Upper lobe of left lung (tissue), 6 donors: ENCODE measurements around the gene GPX1. TPM values are rescaled to one million over a fixed set of nuclear protein-coding genes. Genes with fewer than 3 reads are reported as not detected.

Source experiments
- ATAC-seq, 2 donors: fragments of 200-7000 bp; cut with Tn5 transposase; one replicate each; pipeline ENCODE4 v1.9.1; 2022; ENCODE audit warnings: mild to moderate bottlenecking in 2 of 2, moderate library complexity in 2 of 2; ENCODE audit not compliant: low FRiP score in 2 of 2
- DNase-seq, 2 donors: peaks; one replicate each; pipeline ENCODE4 v3.0.0-alpha.2; 2019 to 2020
- H3K27ac ChIP-seq, 4 donors: fragments of 200-600 bp; sonication (generic); one replicate each; pipeline ENCODE4 v1.5.1; 2016 to 2019
- H3K27me3 ChIP-seq, 4 donors: fragments of 200-600 bp; sonication (generic); one replicate each; pipeline ENCODE4 v1.5.1; 2017 to 2019
- H3K36me3 ChIP-seq, 4 donors: fragments of 200-600 bp; sonication (generic); one replicate each; pipeline ENCODE4 v1.5.1; 2016 to 2019
- H3K4me1 ChIP-seq, 4 donors: fragments of 200-600 bp; sonication (generic); one replicate each; pipeline ENCODE4 v1.5.1; 2018 to 2019
- H3K4me3 ChIP-seq, 4 donors: fragments of 200-600 bp; sonication (generic); one replicate each; pipeline ENCODE4 v1.5.1; 2017 to 2019; ENCODE audit warnings: mild to moderate bottlenecking in 2 of 4, moderate library complexity in 1 of 4
- H3K9me3 ChIP-seq, 4 donors: fragments of 200-600 bp; sonication (generic); one replicate each; pipeline ENCODE4 v1.5.1; 2018 to 2019
- EP300 ChIP-seq, 4 donors: sonication (generic); formaldehyde crosslinking; IDR thresholded peaks; one replicate each; pipeline ENCODE4 v1.5.1; 2017; ENCODE audit warnings: antibody characterized with exemption in 4 of 4, control low read depth in 2 of 4
- POLR2A ChIP-seq, 4 donors: fragments of 450-650 bp; IDR thresholded peaks; one replicate each; pipeline ENCODE4 v1.5.1; 2016 to 2017; ENCODE audit warnings: antibody characterized with exemption in 4 of 4, mild to moderate bottlenecking in 2 of 4
- POLR2AphosphoS5 ChIP-seq, 2 donors: sonication (generic); formaldehyde crosslinking; IDR thresholded peaks; one replicate each; pipeline ENCODE4 v1.5.1; 2017; ENCODE audit warnings: antibody characterized with exemption in 2 of 2
- WGBS, 2 donors: methylation state at CpG; one replicate each; pipeline ENCODE4 v1.1.5; 2017 to 2018; 5-methylcytosine and 5-hydroxymethylcytosine counted together
- total RNA-seq, 6 donors: library from RNA; depleted of rRNA in 4 of 6; stranded (reverse); fragments of >200 nt in 4 of 6; gene quantifications; one replicate each; pipeline versions ENCODE4 v1.1.0 to v1.2.1, GENCODE V29; 2016 to 2021
- TF ChIP-seq, protein P1 (sequence below), 6 experiments: fragments of 450-650 bp in 4 of 6; fragments of 200-600 bp in 2 of 6; sonication (generic) in 2 of 6; IDR thresholded peaks; one replicate each; pipeline ENCODE4 v1.5.1; 2016 to 2019; ENCODE audit warnings: antibody characterized with exemption in 6 of 6
- donor health status: DM: no; HTN: no; CAD: no; lungs with moderate emphysema.
- donor health status: DM: no; HTN: yes; CAD: no; lungs with severe emphysema.

Gene GPX1
- total RNA-seq, 6 donors from 2014 or later: 174 to 603 (median 445) TPM

DNA sequence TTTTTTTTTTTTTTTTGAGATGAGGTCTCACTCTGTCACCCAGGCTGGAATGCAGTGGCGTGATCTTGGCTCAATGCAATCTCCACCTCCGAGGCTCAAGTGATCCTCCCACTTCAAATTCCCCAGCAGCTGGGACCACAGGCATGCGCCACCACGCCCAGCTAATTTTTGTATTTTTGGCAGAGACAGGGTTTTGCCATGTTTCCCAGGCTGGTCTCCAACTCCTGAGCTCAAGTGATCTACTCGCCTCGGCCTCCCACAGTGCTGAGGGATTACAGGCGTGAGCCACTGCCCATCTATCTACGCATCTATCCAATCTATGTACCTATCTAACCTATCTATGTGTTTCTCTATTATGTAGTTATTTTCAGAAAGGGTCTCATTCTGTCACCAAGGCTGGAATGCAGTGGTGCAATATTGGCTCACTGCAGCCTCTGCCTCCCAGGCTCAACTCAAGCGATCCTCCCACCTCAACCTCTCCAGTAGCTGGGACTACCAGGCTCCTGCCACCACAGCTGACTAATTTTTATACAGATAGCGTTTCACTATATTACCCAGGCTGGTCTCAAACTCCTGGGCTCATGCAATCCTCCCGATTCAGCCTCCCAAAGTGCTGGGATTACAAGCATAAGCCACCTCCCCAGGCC lies 20.2 kb upstream of the GPX1 start:
- Histone ChIP-seq H3K4me1 (peaks cover 23 to 47% (median 33%) of the 10 kb centered on the region in 4 donors), H3K4me3 (no peak overlapping the region), H3K36me3 (peaks cover 15 to 25% (median 22%) of the 10 kb centered on the region in 4 donors), H3K27me3 (no peaks in the 10 kb centered on the region), H3K9me3 (no peaks in the 10 kb centered on the region), H3K27ac (peak overlapping the region; percentile 8 to 46 (median 36))
- ATAC-seq: peak; percentile 90 to 92
- peak in 1 of 2 donors; percentile 65 for DNase-seq
- TF ChIP-seq POLR2A (IDR thresholded peaks at IDR 0.05): no peak
- TF ChIP-seq, protein P1, sequence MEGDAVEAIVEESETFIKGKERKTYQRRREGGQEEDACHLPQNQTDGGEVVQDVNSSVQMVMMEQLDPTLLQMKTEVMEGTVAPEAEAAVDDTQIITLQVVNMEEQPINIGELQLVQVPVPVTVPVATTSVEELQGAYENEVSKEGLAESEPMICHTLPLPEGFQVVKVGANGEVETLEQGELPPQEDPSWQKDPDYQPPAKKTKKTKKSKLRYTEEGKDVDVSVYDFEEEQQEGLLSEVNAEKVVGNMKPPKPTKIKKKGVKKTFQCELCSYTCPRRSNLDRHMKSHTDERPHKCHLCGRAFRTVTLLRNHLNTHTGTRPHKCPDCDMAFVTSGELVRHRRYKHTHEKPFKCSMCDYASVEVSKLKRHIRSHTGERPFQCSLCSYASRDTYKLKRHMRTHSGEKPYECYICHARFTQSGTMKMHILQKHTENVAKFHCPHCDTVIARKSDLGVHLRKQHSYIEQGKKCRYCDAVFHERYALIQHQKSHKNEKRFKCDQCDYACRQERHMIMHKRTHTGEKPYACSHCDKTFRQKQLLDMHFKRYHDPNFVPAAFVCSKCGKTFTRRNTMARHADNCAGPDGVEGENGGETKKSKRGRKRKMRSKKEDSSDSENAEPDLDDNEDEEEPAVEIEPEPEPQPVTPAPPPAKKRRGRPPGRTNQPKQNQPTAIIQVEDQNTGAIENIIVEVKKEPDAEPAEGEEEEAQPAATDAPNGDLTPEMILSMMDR (IDR thresholded peaks at IDR 0.05): no peak
- TF ChIP-seq POLR2AphosphoS5 (IDR thresholded peaks at IDR 0.05): no peak
- no peak for TF ChIP-seq EP300 (IDR thresholded peaks at IDR 0.05)
- WGBS, 2 donors: 59 to 65% methylated on average over 11 of the region's 11 CpGs

DNA sequence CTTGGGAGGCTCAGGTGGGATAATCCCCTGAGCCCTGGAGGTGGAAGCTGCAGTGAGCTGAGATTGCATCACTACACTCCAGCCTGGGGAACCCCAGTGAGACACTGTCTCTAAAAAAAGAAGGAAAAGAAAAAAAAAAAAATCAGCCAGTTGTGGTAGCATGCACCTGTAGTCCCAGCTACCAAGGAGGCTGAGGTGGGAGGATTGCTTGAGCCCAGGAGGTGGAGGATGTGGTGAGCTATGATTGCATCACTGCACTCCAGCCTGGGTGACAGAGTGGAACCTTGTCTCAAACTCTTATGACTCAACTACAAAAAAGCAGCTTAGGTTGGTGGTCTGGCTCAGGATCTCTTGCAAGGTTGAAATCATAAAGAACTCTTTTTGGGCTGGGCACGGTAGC lies 19.3 kb upstream of the GPX1 start:
- ATAC-seq (peak; percentile 47 to 49), DNase-seq (peak in 1 of 2 donors; percentile 48)
- no peaks in the 10 kb centered on the region for H3K9me3 ChIP-seq
- no peak overlapping the region for H3K4me3 ChIP-seq
- peak overlapping the region in 2 of 4 donors; percentile 60 to 61 for H3K27ac ChIP-seq
- TF ChIP-seq, protein P1 (IDR thresholded peaks at IDR 0.05): no peak
- no peak for TF ChIP-seq EP300 (IDR thresholded peaks at IDR 0.05)
- TF ChIP-seq POLR2AphosphoS5 (IDR thresholded peaks at IDR 0.05): no peak
- no peak for TF ChIP-seq POLR2A (IDR thresholded peaks at IDR 0.05)
- peaks cover 21 to 34% (median 30%) of the 10 kb centered on the region in 4 donors for H3K36me3 ChIP-seq
- H3K4me1 ChIP-seq: peaks cover 24 to 40% (median 31%) of the 10 kb centered on the region in 4 donors
- no peaks in the 10 kb centered on the region for H3K27me3 ChIP-seq
- WGBS, 2 donors: 75 to 80% methylated on average over 1 of the region's 1 CpG

DNA sequence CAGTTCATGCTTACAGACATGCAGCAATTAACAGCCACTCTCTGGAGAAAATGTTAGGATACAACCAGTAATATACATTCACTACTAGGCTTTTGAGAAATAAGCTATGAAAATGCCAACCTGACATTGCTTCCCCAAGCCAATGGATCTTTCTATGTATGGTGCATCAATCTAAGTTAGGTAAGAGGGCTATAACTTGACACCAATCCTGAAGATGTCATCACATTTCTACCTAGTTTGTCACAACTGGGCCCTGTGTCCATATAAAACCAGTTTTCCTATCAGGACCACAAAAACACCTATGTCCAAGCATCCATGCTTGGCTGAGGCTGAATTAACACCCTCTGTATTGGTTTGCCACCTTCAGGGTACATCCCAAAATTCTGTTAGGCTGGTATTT lies 13.8 kb upstream of the GPX1 start:
- Histone ChIP-seq H3K4me3 (no peak overlapping the region), H3K36me3 (peaks cover 27 to 85% (median 69%) of the 10 kb centered on the region in 4 donors), H3K9me3 (no peaks in the 10 kb centered on the region), H3K27ac (no peak overlapping the region), H3K27me3 (no peaks in the 10 kb centered on the region), H3K4me1 (peaks cover 3 to 13% (median 4%) of the 10 kb centered on the region in 4 donors)
- DNase-seq (no peak), ATAC-seq (no peak)
- TF ChIP-seq, protein P1 (IDR thresholded peaks at IDR 0.05): no peak
- TF ChIP-seq POLR2AphosphoS5 (IDR thresholded peaks at IDR 0.05): no peak
- no peak for TF ChIP-seq EP300 (IDR thresholded peaks at IDR 0.05)
- TF ChIP-seq POLR2A (IDR thresholded peaks at IDR 0.05): no peak

DNA sequence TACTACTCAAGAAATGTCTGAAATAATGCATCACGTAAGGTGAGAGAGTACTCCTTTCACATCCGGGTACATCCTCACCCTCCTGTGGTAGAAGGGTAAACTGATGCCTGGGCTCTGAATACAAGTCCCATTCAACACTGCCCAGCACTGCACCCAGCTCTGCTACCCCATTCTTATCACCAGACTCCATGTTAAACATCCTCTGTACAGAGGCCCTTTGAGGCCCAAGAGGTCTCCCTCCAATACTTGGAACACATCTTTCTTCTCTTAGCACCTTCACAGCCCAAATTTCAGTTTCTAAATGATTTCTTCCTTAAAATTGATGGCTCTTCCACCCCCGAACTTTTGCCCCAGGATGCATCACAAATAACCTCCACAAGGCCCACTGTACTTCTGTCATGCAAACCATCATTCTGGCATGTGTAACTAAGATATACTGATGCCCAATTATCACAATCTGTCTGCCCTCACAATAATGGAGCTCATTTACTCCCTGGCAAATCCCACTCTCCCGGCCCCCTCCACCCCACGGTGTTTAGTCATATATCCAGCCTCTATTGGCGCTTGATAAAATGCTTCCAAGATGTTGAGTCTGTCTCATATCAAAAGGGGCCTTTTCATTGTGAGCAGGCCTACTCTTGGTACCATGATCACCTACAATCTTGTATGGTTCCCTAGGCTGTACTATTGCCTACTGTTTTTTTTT lies 12.6 kb upstream of the GPX1 start:
- Histone ChIP-seq H3K9me3 (no peaks in the 10 kb centered on the region), H3K4me1 (peaks cover 0 to 10% (median 1%) of the 10 kb centered on the region in 4 donors), H3K27ac (no peak overlapping the region), H3K4me3 (no peak overlapping the region), H3K27me3 (no peaks in the 10 kb centered on the region), H3K36me3 (peaks cover 31 to 96% (median 77%) of the 10 kb centered on the region in 4 donors)
- TF ChIP-seq POLR2AphosphoS5 (IDR thresholded peaks at IDR 0.05) (no peak), POLR2A (IDR thresholded peaks at IDR 0.05) (no peak), EP300 (IDR thresholded peaks at IDR 0.05) (no peak)
- TF ChIP-seq, protein P1 (IDR thresholded peaks at IDR 0.05): no peak
- 93 to 94% methylated on average over 6 of the region's 6 CpGs for WGBS, 2 donors
- DNase-seq (no peak), ATAC-seq (no peak)
